ENCODE data around the gene SORT1. TPM values are rescaled to one million over a fixed set of nuclear protein-coding genes. Genes with fewer than 3 reads are reported as not detected.

Gene SORT1
- total and polyA plus RNA-seq, 2 of the 4 experiments (the other 2 are of a cell fraction) = 15.8 to 16.7 TPM

DNA sequence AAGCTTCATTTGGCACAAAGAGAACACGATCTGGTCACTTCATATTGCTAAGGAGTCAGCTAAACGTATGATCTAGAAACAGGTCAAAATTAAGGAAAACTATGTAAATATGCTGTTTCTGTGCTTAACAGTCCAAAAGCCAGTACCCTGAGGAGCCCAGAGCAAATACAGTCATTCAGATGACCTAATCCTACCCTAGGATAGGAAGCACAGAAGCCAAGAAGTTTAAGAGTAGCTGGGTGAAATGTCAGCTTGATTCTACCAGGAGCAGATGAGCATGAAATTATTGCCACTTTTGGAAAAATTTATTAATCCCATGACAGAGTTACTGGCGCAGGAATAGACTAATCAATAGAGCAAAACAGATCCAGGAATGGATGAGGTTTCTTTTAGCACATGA lies 18.3 kb downstream of the SORT1 start:
- dilution Hi-C loops (cut with HindIII; ENCODE audit: low sequenced_read_pairs, unreplicated experiment) (no loop called here), intact Hi-C loops (cut with micrococcal nuclease) (no loop called here), in situ Hi-C loops (cut with MboI; ENCODE audit: low sequenced_read_pairs) (no loop called here)
- peak overlapping the region; percentile 76; the same call in 1 of the 2 replicates for H3K18ac ChIP-seq (ENCODE audit: low read depth, low read length)
- no peak overlapping the region; the same call in 1 of the 2 replicates for H2BK20ac ChIP-seq (ENCODE audit: low read depth, low read length)
- peak overlapping the region; percentile 13; the same call in 1 of the 2 replicates for H2AK5ac ChIP-seq (ENCODE audit: low read depth, low read length)
- no peaks in the 10 kb centered on the region for H3K27me3 ChIP-seq (ENCODE audit: control insufficient read depth, insufficient read depth, low read length)
- no peak for TF ChIP-seq RAD21 (IDR thresholded peaks at IDR 0.05; ENCODE audit: low read length)
- H2BK15ac ChIP-seq (ENCODE audit: low read depth, low read length) = peak overlapping the region; percentile 23; the same call in 1 of the 3 replicates
- H2AFZ ChIP-seq (replicated peaks; ENCODE audit: low read length, poor library complexity) = no peak overlapping the region
- H2BK5ac ChIP-seq (ENCODE audit: low read depth, low read length, poor library complexity, severe bottlenecking) = peak overlapping the region; percentile 46
- H3K14ac ChIP-seq (replicated peaks; ENCODE audit: low read depth, low read length) = peak overlapping the region; percentile 64; the same call in 1 of the 2 replicates
- peak overlapping the region; percentile 58; the same call in 1 of the 2 replicates for H3K4ac ChIP-seq (ENCODE audit: low read depth, low read length)
- ChIA-PET CTCF (interaction anchor here (0.5 to 1.0 kb wide), 3 partner anchors 8 to 656 kb away, joined by 3 to 7 read pairs (median 3); no protein-coding TSS in a partner anchor), POLR2A (ENCODE audit: unreplicated experiment) (interaction anchor here (0.6 to 1.2 kb wide), 2 partner anchors 9 to 158 kb away, joined by 3 to 4 read pairs; no protein-coding TSS in a partner anchor)
- H3K9me1 ChIP-seq (ENCODE audit: insufficient read depth, low read length) = peaks cover 17% of the 10 kb centered on the region
- no peak overlapping the region for H3K9ac ChIP-seq (ENCODE audit: low read depth, low read length)
- no TSS peak for BruUV-seq (replicated peaks)
- WGBS, 2 experiments (ENCODE audit: extremely low coverage in 2 of 2, insufficient read length in 1 of 2) = 60% methylated on average over 1 of the region's 3 CpGs; no CpG with 5 or more reads in 1 of the 2 experiments
- peak; percentile 57 for ATAC-seq (ENCODE audit: low read depth)
- H4K8ac ChIP-seq (ENCODE audit: low read depth in 2 of 2, low read length in 2 of 2) = 0 out of 4 replicates have a peak overlapping the region, but pooled peaks of 1 of the 2 experiments have one; percentile 30
- H3K79me1 ChIP-seq (ENCODE audit: low read depth in 1 of 2, low read length in 2 of 2) = peaks cover 40 to 76% of the 10 kb centered on the region in 2 experiments
- peak overlapping the region; percentile 59; the same call in 1 of the 2 replicates for H2BK120ac ChIP-seq (ENCODE audit: low read depth, low read length)
- H2AK9ac ChIP-seq (replicated peaks; ENCODE audit: low read depth, low read length, poor library complexity) = no peak overlapping the region
- H3K56ac ChIP-seq (ENCODE audit: extremely low read depth, insufficient read depth, low read length) = no peak overlapping the region; the same call in 1 of the 2 replicates
- peak; percentile 53 for DNase-seq
- no peaks in the 10 kb centered on the region for H4K20me1 ChIP-seq (ENCODE audit: insufficient read depth, low read length)
- peaks cover 14% of the 10 kb centered on the region; the same call in 1 of the 2 replicates for H3K4me1 ChIP-seq (ENCODE audit: control insufficient read depth, insufficient read depth, low read length)
- 0 out of 2 replicates have a peak overlapping the region, but pooled peaks have one; percentile 25 for H4K91ac ChIP-seq (ENCODE audit: insufficient read depth, low read depth, low read length)
- H3K23ac ChIP-seq (ENCODE audit: low read depth, low read length) = peak overlapping the region; percentile 53; the same call in 1 of the 2 replicates
- H3K27ac ChIP-seq (ENCODE audit: insufficient read depth, low read length) = 0 out of 2 replicates have a peak overlapping the region, but pooled peaks have one; percentile 43
- peak overlapping the region; percentile 73; the same call in 1 of the 2 replicates for H4K5ac ChIP-seq (ENCODE audit: low read depth, low read length)
- H3K4me3 ChIP-seq (ENCODE audit: insufficient read depth, low read depth, low read length) = no peak overlapping the region
- no peak overlapping the region; the same call in none of the 2 replicates for H3K4me2 ChIP-seq (ENCODE audit: low read depth, low read length)
- no peaks in the 10 kb centered on the region for H3K36me3 ChIP-seq (ENCODE audit: control insufficient read depth, insufficient read depth, low read length)
- H3K9me3 ChIP-seq (ENCODE audit: control insufficient read depth, insufficient read depth, low read length) = no peaks in the 10 kb centered on the region
